ENCODE data around the gene LGALS9. TPM values are rescaled to one million over a fixed set of nuclear protein-coding genes. Genes with fewer than 3 reads are reported as not detected.

Gene LGALS9
- total RNA-seq, 4 donors from 2014 or later = 14.4 to 31.8 (median 15.2) TPM; not detected in 1

DNA sequence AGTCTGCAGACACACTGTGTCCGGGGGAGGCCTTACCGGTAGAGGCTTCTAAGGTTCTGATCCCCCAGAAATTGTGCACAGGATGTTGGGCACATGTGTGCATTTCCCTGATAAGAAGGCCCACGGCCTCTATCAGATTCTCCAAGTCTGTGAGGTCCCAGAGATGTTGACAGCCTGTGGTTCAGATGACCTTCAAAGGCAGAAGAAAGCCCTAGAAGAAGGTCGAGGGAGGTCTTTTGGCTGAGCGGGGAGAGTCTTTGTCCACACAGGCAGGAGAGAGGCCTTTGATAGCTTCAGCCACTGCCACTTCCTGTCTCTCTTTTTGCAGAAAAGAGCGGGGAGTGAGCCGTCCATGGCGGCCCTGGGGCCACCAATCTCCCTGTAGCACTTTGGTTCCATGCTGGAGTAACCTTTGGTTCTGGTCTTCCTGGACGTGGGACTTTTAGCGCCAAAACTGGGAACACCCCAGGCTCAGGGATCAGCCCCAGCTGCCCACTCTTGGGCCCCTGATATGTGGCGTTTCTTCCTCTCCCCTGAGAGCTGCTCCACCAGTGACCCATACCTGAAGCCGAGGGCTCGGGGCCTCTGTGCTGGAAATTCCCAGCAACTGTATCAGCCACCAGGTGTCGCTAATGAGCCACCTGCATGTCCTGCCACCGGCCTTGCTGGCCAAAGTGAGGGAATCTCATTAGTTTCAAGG lies 28.1 kb upstream of the LGALS9 start:
- DNase-seq = peak; percentile 78
- H3K36me3 ChIP-seq = no peaks in the 10 kb centered on the region

DNA sequence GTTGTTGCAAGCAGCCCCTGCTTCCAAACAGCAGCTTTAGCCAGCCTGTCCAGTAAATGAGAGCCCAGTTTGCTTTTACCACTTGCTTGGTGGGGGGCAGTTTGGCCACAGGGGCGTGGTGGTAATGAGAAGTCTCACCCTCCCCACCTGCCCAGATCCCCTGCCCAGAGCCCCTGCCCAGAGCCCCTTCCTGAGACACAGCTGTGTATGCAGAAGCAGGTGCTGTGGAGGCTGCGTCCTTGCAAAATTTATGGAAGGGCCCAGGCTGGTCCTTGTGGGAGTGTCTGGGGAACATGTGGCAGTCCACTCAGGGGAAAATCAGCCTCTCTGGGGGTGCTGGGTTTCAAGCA lies 27.6 kb upstream of the LGALS9 start:
- DNase-seq = no peak
- Histone ChIP-seq H3K36me3 (no peaks in the 10 kb centered on the region), H3K27ac (no peak overlapping the region), H3K9me3 (no peaks in the 10 kb centered on the region), H3K27me3 (no peaks in the 10 kb centered on the region), H3K4me1 (no peaks in the 10 kb centered on the region), H3K4me3 (no peak overlapping the region)
- TF ChIP-seq POLR2A (IDR thresholded peaks at IDR 0.05) = no peak
- TF ChIP-seq, protein P1, sequence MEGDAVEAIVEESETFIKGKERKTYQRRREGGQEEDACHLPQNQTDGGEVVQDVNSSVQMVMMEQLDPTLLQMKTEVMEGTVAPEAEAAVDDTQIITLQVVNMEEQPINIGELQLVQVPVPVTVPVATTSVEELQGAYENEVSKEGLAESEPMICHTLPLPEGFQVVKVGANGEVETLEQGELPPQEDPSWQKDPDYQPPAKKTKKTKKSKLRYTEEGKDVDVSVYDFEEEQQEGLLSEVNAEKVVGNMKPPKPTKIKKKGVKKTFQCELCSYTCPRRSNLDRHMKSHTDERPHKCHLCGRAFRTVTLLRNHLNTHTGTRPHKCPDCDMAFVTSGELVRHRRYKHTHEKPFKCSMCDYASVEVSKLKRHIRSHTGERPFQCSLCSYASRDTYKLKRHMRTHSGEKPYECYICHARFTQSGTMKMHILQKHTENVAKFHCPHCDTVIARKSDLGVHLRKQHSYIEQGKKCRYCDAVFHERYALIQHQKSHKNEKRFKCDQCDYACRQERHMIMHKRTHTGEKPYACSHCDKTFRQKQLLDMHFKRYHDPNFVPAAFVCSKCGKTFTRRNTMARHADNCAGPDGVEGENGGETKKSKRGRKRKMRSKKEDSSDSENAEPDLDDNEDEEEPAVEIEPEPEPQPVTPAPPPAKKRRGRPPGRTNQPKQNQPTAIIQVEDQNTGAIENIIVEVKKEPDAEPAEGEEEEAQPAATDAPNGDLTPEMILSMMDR (IDR thresholded peaks at IDR 0.05) = no peak
- intact Hi-C loops (cut with DNase I; ENCODE audit: low total_unique reads) = loop anchor here (2.0 to 5.0 kb wide), 2 partner anchors 47 to 251 kb away; no protein-coding TSS in a partner anchor

More for the DNA sequence above, 28.1 kb upstream of the LGALS9 start:
- Histone ChIP-seq H3K27ac (no peak overlapping the region), H3K27me3 (no peaks in the 10 kb centered on the region), H3K9me3 (no peaks in the 10 kb centered on the region), H3K4me3 (no peak overlapping the region), H3K4me1 (no peaks in the 10 kb centered on the region)
- TF ChIP-seq POLR2A (IDR thresholded peaks at IDR 0.05) = no peak
- TF ChIP-seq, protein P1 (IDR thresholded peaks at IDR 0.05) = peak; percentile 89 to 97 (median 94)
- intact Hi-C loops (cut with DNase I; ENCODE audit: low total_unique reads) = loop anchor here (2.0 to 5.0 kb wide), 2 partner anchors 48 to 251 kb away; no protein-coding TSS in a partner anchor

DNA sequence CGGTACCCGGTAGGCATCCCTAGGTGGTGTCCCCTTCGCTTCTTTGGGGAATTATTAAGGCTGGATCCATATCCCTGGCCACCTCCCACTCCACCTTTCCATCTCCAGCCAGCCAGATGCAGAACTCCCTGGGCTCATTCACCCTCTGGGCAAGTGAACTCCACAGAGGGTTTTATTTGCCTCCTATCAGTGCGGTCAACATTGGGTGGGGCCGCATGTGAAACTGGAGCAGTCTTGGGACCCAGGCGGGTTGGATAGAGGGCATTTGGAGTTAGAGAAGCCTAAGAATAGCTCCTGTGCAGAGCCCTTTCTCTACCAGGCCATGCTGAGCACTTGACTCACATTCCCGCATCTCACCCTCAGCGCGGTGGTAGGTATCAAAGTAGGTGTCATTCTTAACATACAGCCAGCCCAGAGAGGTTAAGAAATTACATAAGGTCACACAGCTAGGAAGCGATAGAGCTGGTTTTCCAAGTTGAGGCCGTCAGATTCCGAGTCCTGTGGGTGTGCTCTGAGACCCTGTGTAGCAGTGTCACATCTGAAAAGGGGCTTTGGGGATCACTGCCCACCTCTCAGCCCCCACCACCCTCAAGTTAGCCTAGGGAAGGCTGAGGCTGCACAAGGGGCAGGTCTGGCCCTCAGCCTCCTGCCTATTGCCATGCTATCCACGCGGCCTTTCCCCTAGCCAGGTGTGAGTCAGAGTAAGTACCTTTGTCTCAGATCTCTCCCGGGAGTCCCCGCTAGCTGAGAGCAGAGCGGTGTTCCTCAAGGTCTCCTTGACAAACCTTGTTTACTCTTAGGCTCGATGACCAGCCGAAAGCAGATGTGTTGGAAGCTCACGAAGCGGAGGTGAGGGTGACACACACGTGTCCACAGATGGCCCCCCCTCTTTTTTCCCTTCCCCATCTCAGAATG lies 26.9 kb upstream of the LGALS9 start:
- Histone ChIP-seq H3K27ac (no peak overlapping the region), H3K27me3 (no peaks in the 10 kb centered on the region), H3K4me1 (no peaks in the 10 kb centered on the region), H3K4me3 (no peak overlapping the region), H3K36me3 (no peaks in the 10 kb centered on the region), H3K9me3 (no peaks in the 10 kb centered on the region)
- DNase-seq = no peak
- intact Hi-C loops (cut with DNase I; ENCODE audit: low total_unique reads) = loop anchor here (2.0 to 5.0 kb wide), 2 partner anchors 47 to 252 kb away; no protein-coding TSS in a partner anchor
- TF ChIP-seq, protein P1 (IDR thresholded peaks at IDR 0.05) = no peak
- TF ChIP-seq POLR2A (IDR thresholded peaks at IDR 0.05) = no peak

- no peak for TF ChIP-seq POLR2A (IDR thresholded peaks at IDR 0.05)
- TF ChIP-seq, protein P1 (IDR thresholded peaks at IDR 0.05) = no peak
- Histone ChIP-seq H3K4me1 (peaks cover 0 to 2% of the 10 kb centered on the region in 2 donors), H3K36me3 (no peaks in the 10 kb centered on the region), H3K27ac (no peak overlapping the region), H3K9me3 (no peaks in the 10 kb centered on the region), H3K4me3 (no peak overlapping the region), H3K27me3 (no peaks in the 10 kb centered on the region)
- intact Hi-C loops (cut with DNase I; ENCODE audit: low total_unique reads) = no loop called here
- no peak for DNase-seq
Measured at GRCh38 chr17:27605409-27605808, 25.6 kb upstream of the LGALS9 start.
